Karpas-422 (cell line): ENCODE data around the gene KRT83. TPM values are rescaled to one million over a fixed set of nuclear protein-coding genes. Genes with fewer than 3 reads are reported as not detected.
A peak's percentile ranks its signal among the peaks of the same experiment; 100 is the strongest.

Experiments
- DNase-seq: peaks from one replicate; pipeline ENCODE4 v3.0.0-alpha.2; 2015
- H2AFZ ChIP-seq: fragments of 200-600 bp; sonication (generic); 2 replicates; pipeline ENCODE4 v1.6.1; 2014; ENCODE audit warnings: antibody characterized with exemption, low read length, mixed read lengths
- H3K27ac ChIP-seq: fragments of 200-600 bp; sonication (generic); 2 replicates; pipeline ENCODE4 v1.5.1; 2014; ENCODE audit warnings: mild to moderate bottlenecking, low read length, moderate library complexity
- H3K27me3 ChIP-seq: fragments of 200-600 bp; sonication (generic); 2 replicates; pipeline ENCODE4 v1.6.1; 2014; ENCODE audit warnings: low read length, mixed read lengths
- H3K36me3 ChIP-seq: fragments of 200-600 bp; sonication (generic); 2 replicates; pipeline ENCODE4 v1.6.1; 2014; ENCODE audit warnings: low read length, mixed read lengths; ENCODE audit not compliant: insufficient read depth
- H3K4me1 ChIP-seq: fragments of 200-600 bp; sonication (generic); 2 replicates; pipeline ENCODE4 v1.6.1; 2014; ENCODE audit warnings: mild to moderate bottlenecking, low read length, mixed read lengths
- H3K4me2 ChIP-seq: fragments of 200-600 bp; sonication (generic); 2 replicates; pipeline ENCODE4 v1.6.1; 2014; ENCODE audit warnings: low read length, low read depth, mild to moderate bottlenecking; ENCODE audit not compliant: poor library complexity, severe bottlenecking
- H3K4me3 ChIP-seq: fragments of 200-600 bp; sonication (generic); 2 replicates; pipeline ENCODE4 v1.5.1; 2014; ENCODE audit warnings: mild to moderate bottlenecking, antibody characterized with exemption, low read length, mixed read lengths
- H3K79me2 ChIP-seq: fragments of 200-600 bp; sonication (generic); 2 replicates; pipeline ENCODE4 v1.6.1; 2014; ENCODE audit warnings: mild to moderate bottlenecking, low read length, mixed read lengths
- H3K9ac ChIP-seq: fragments of 200-600 bp; sonication (generic); 2 replicates; pipeline ENCODE4 v1.6.0; 2014; ENCODE audit warnings: low read length
- H3K9me2 ChIP-seq: fragments of 200-600 bp; sonication (generic), shearing (Covaris generic); replicated peaks from 2 replicates; pipeline ENCODE4 v1.6.0; 2014; ENCODE audit warnings: mild to moderate bottlenecking, low read length, moderate library complexity; ENCODE audit not compliant: insufficient read depth
- H3K9me3 ChIP-seq: fragments of 300-700, 200-600 bp; sonication (generic); 2 replicates; pipeline ENCODE4 v1.6.1; 2014; ENCODE audit warnings: low read length, mixed read lengths
- H4K20me1 ChIP-seq: fragments of 200-600 bp; sonication (generic); 2 replicates; pipeline ENCODE4 v1.6.1; 2014; ENCODE audit warnings: mild to moderate bottlenecking, antibody characterized with exemption, low read length, low read depth; ENCODE audit not compliant: insufficient read depth
- total RNA-seq: library from RNA; depleted of rRNA; stranded (reverse); fragments of >200 nt; shearing (Covaris generic); gene quantifications from 2 replicates; pipeline ENCODE4 v1.2.3, GENCODE V29; 2014; ENCODE audit warnings: low replicate concordance

Gene KRT83
- total RNA-seq, 1 experiment from 2014 or later: not detected

- Histone ChIP-seq H3K4me1 (peaks cover 35% of the 10 kb centered on the region), H3K9ac (no peak overlapping the region), H3K27ac (no peak overlapping the region), H3K79me2 (no peaks in the 10 kb centered on the region), H3K27me3 (no peaks in the 10 kb centered on the region), H3K9me2 (no peaks in the 10 kb centered on the region), H3K9me3 (no peaks in the 10 kb centered on the region), H4K20me1 (no peaks in the 10 kb centered on the region), H3K4me3 (no peak overlapping the region), H2AFZ (no peak overlapping the region), H3K4me2 (no peak overlapping the region), H3K36me3 (no peaks in the 10 kb centered on the region)
- DNase-seq: no peak
Measured at GRCh38 chr12:52332381-52332780, 11.2 kb upstream of the KRT83 start.

DNA sequence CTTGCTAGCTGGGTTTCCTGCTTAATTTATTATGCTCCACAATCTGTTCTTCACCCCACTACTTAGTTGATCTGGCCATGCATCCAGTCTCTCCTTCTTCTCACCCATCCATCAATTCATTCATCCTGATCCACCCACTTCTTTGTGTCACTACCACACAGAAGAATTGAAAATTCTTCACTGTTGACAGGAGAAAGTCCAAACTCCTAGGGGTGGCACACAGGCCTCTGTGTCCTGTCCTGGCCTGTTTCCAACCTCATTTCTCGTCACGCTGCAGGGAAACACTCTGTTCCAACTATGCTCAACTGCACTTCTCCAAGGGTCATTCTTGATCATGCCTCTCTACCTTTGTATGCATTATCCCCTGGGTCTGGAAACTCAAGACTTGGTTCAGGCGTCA lies 10.6 kb upstream of the KRT83 start:
- Histone ChIP-seq H3K9me3 (no peaks in the 10 kb centered on the region), H3K36me3 (no peaks in the 10 kb centered on the region), H3K27ac (no peak overlapping the region), H4K20me1 (no peaks in the 10 kb centered on the region), H3K4me1 (peaks cover 41% of the 10 kb centered on the region), H3K27me3 (no peaks in the 10 kb centered on the region), H2AFZ (no peak overlapping the region), H3K9me2 (no peaks in the 10 kb centered on the region), H3K4me2 (no peak overlapping the region), H3K9ac (no peak overlapping the region), H3K4me3 (no peak overlapping the region), H3K79me2 (no peaks in the 10 kb centered on the region)
- no peak for DNase-seq

DNA sequence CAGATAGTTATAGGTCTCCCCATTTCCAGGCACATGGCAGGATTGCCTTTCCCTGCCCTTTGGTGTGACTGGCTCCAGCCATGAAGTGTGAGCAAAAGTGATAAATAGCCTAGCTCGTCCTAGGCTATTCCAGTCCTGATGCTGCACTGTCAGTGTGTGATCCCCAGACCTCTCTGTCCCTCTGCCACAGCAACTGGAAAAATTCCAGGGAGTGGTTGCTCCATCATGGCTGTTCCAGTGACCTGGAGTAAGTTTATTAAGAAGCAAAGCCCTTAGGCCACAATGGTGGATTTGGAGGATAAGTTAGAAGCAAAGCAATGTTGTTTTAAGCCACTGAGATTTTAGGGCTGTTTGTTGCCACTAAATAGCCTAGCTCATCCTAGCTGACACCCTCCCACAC lies 9.8 kb upstream of the KRT83 start:
- H3K9me3 ChIP-seq: no peaks in the 10 kb centered on the region
- H4K20me1 ChIP-seq: no peaks in the 10 kb centered on the region
- H3K4me3 ChIP-seq: no peak overlapping the region
- H3K4me2 ChIP-seq: no peak overlapping the region
- no peaks in the 10 kb centered on the region for H3K36me3 ChIP-seq
- H3K27me3 ChIP-seq: no peaks in the 10 kb centered on the region
- no peak overlapping the region for H3K27ac ChIP-seq
- H3K79me2 ChIP-seq: no peaks in the 10 kb centered on the region
- no peak overlapping the region for H2AFZ ChIP-seq
- no peak for DNase-seq
- H3K9ac ChIP-seq: no peak overlapping the region
- H3K9me2 ChIP-seq: no peaks in the 10 kb centered on the region
- peaks cover 42% of the 10 kb centered on the region for H3K4me1 ChIP-seq

DNA sequence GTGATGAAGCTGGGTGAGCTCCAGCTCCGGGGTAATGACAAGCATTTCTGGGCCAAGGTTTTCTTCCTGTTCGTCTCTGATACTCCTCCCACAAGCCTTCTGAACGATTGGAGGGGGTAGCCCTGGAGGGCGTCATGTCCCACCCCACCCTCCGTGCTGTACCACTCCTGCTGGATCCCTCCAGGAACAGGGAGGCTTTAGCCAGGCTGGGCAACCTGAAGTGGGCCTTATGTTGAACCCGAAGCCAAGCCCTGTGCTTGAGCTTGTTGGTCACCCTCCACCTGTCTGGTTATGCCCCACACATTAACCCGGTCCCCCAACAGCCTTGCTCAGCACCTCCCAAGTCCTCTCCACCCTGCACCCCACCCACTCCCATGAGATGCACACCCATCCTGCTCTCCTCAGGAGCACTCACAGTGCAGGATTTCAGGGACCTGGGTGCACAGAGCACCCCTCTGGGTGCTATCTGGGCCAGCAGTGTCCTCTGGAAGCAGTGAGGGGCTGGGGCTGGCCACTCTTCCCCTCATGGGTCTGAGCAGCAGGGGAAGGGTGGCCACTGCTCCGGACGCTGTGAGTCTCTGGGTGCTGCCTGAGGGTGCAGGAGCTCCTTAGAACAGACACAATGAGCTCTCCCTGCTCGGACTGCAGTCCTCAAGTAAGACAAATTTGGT lies 6.8 kb upstream of the KRT83 start:
- H3K9me2 ChIP-seq: no peaks in the 10 kb centered on the region
- DNase-seq: no peak
- H3K9me3 ChIP-seq: no peaks in the 10 kb centered on the region
- H3K4me1 ChIP-seq: peaks cover 42% of the 10 kb centered on the region
- no peak overlapping the region for H3K4me3 ChIP-seq
- H4K20me1 ChIP-seq: no peaks in the 10 kb centered on the region
- no peak overlapping the region for H2AFZ ChIP-seq
- H3K9ac ChIP-seq: no peak overlapping the region
- no peaks in the 10 kb centered on the region for H3K79me2 ChIP-seq
- no peaks in the 10 kb centered on the region for H3K36me3 ChIP-seq
- no peak overlapping the region for H3K4me2 ChIP-seq
- no peak overlapping the region for H3K27ac ChIP-seq
- no peaks in the 10 kb centered on the region for H3K27me3 ChIP-seq

GRCh38 chr12:52327052-52327829 lies 6.0 kb upstream of the KRT83 start:
- H3K27me3 ChIP-seq: no peaks in the 10 kb centered on the region
- H3K4me3 ChIP-seq: no peak overlapping the region
- H3K4me1 ChIP-seq: peaks cover 42% of the 10 kb centered on the region
- H3K9me3 ChIP-seq: no peaks in the 10 kb centered on the region
- H2AFZ ChIP-seq: no peak overlapping the region
- peak; percentile 90 for DNase-seq
- no peaks in the 10 kb centered on the region for H3K9me2 ChIP-seq
- no peak overlapping the region for H3K27ac ChIP-seq
- no peaks in the 10 kb centered on the region for H3K79me2 ChIP-seq
- H3K36me3 ChIP-seq: no peaks in the 10 kb centered on the region
- H4K20me1 ChIP-seq: no peaks in the 10 kb centered on the region
- no peak overlapping the region for H3K9ac ChIP-seq
- no peak overlapping the region for H3K4me2 ChIP-seq

GRCh38 chr12:52324153-52324444 lies 2.9 kb upstream of the KRT83 start:
- Histone ChIP-seq H4K20me1 (no peaks in the 10 kb centered on the region), H2AFZ (no peak overlapping the region), H3K79me2 (no peaks in the 10 kb centered on the region), H3K27ac (no peak overlapping the region), H3K36me3 (no peaks in the 10 kb centered on the region), H3K9ac (no peak overlapping the region), H3K4me1 (peaks cover 22% of the 10 kb centered on the region), H3K9me3 (no peaks in the 10 kb centered on the region), H3K9me2 (no peaks in the 10 kb centered on the region), H3K27me3 (no peaks in the 10 kb centered on the region), H3K4me2 (no peak overlapping the region), H3K4me3 (no peak overlapping the region)
- DNase-seq: no peak

DNA sequence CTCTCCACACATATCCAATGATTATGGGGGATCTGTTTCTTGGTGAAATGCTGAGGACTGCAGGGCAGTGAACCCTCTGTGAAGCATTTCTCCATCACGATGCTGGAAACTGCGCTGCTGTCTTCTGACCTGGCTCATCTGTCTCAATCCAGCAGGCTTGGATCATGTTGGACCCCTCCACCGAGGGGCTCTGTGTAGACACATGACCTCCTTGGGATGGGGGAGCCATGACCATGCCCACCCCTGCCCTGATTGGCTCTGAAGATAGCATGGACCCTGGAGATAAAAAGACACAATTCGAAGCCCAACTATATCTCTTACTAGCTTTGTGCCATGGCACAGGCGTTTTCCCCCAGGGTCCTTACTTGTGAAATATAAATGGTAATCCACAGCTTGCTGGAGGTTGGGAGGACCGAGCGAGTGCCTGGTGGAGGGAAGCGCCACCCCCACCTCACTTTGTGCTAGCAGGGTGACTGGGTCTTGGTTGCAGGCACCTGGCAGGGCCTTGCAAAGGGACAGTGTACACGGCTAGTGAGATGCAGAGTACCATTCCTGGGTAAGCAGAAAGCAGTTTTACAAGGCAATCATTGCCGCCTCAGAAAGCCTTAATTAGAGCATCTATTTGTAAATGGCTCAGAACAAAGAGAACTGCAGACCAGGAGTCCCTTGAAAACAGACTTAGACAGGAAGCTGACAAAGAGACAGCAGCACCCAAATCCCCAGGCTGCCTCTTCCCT lies 2.4 kb upstream of the KRT83 start:
- DNase-seq: no peak
- Histone ChIP-seq H3K4me3 (no peak overlapping the region), H3K4me1 (peaks cover 17% of the 10 kb centered on the region), H3K27me3 (no peaks in the 10 kb centered on the region), H3K36me3 (no peaks in the 10 kb centered on the region), H3K79me2 (no peaks in the 10 kb centered on the region), H2AFZ (no peak overlapping the region), H3K27ac (no peak overlapping the region), H3K9me3 (no peaks in the 10 kb centered on the region), H3K9me2 (no peaks in the 10 kb centered on the region), H3K4me2 (no peak overlapping the region), H3K9ac (no peak overlapping the region), H4K20me1 (no peaks in the 10 kb centered on the region)

DNA sequence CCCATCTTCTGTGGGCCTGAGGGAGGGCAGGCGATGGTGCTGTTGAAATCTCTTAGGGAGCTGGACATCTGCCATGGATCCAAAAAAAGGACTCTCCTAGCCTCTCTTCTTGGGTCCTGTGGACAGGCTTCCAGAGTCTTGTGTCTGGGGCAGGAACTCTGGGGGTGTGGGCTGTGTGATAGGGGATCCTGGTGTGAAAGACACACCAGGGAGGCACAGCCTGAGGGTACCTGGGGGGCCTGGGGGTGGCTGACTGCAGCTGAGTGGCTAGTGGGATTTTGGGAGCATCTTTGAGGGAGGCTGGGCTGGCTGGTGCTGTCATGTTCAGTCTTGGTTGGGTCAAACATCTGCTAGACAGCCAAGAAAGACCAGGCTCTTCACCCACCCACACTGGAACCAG lies 1.8 kb upstream of the KRT83 start:
- Histone ChIP-seq H2AFZ (no peak overlapping the region), H3K4me1 (peaks cover 11% of the 10 kb centered on the region), H3K36me3 (no peaks in the 10 kb centered on the region), H3K79me2 (no peaks in the 10 kb centered on the region), H3K4me3 (no peak overlapping the region), H3K4me2 (no peak overlapping the region), H3K27ac (no peak overlapping the region), H3K9me3 (no peaks in the 10 kb centered on the region), H3K9me2 (no peaks in the 10 kb centered on the region), H4K20me1 (no peaks in the 10 kb centered on the region), H3K27me3 (no peaks in the 10 kb centered on the region), H3K9ac (no peak overlapping the region)
- no peak for DNase-seq
